ENCODE measurements around the gene ALOXE3. TPM values are rescaled to one million over a fixed set of nuclear protein-coding genes. Genes with fewer than 3 reads are reported as not detected.

Gene ALOXE3
- total RNA-seq, 1 donor from 2014 or later = not detected

GRCh38 chr17:8141741-8142140 lies 23.4 kb upstream of the ALOXE3 start:
- Mint-ChIP-seq H3K4me1 (ENCODE audit: unreplicated experiment) (peaks cover 4% of the 10 kb centered on the region), H3K4me3 (ENCODE audit: unreplicated experiment) (no peak overlapping the region), H3K27ac (ENCODE audit: unreplicated experiment) (peak overlapping the region; percentile 23), H3K27me3 (ENCODE audit: unreplicated experiment) (no peaks in the 10 kb centered on the region), H3K9me3 (ENCODE audit: unreplicated experiment) (no peaks in the 10 kb centered on the region), H3K36me3 (ENCODE audit: unreplicated experiment) (peaks cover 40% of the 10 kb centered on the region)
- no peak for DNase-seq (ENCODE audit: extremely low spot score, unreplicated experiment)
- TF ChIP-seq CTCF (IDR thresholded peaks at IDR 0.05) = no peak

GRCh38 chr17:8141045-8141444 lies 22.7 kb upstream of the ALOXE3 start:
- TF ChIP-seq CTCF (IDR thresholded peaks at IDR 0.05) = no peak
- Mint-ChIP-seq H3K4me1 (ENCODE audit: unreplicated experiment) (peaks cover 4% of the 10 kb centered on the region), H3K4me3 (ENCODE audit: unreplicated experiment) (no peak overlapping the region), H3K36me3 (ENCODE audit: unreplicated experiment) (peaks cover 33% of the 10 kb centered on the region), H3K9me3 (ENCODE audit: unreplicated experiment) (no peaks in the 10 kb centered on the region), H3K27me3 (ENCODE audit: unreplicated experiment) (no peaks in the 10 kb centered on the region), H3K27ac (ENCODE audit: unreplicated experiment) (peak overlapping the region; percentile 19)
- no peak for DNase-seq (ENCODE audit: extremely low spot score, unreplicated experiment)

- peak overlapping the region; percentile 34 for H3K27ac Mint-ChIP-seq (ENCODE audit: unreplicated experiment)
- no peaks in the 10 kb centered on the region for H3K9me3 Mint-ChIP-seq (ENCODE audit: unreplicated experiment)
- H3K27me3 Mint-ChIP-seq (ENCODE audit: unreplicated experiment) = no peaks in the 10 kb centered on the region
- no peak for DNase-seq (ENCODE audit: extremely low spot score, unreplicated experiment)
- H3K4me1 Mint-ChIP-seq (ENCODE audit: unreplicated experiment) = peaks cover 4% of the 10 kb centered on the region
- TF ChIP-seq CTCF (IDR thresholded peaks at IDR 0.05) = no peak
- H3K4me3 Mint-ChIP-seq (ENCODE audit: unreplicated experiment) = no peak overlapping the region
- H3K36me3 Mint-ChIP-seq (ENCODE audit: unreplicated experiment) = peaks cover 28% of the 10 kb centered on the region
Measured at GRCh38 chr17:8140065-8141029, 22.0 kb upstream of the ALOXE3 start.

- peak; percentile 99 for DNase-seq (ENCODE audit: extremely low spot score, unreplicated experiment)
- H3K27ac Mint-ChIP-seq (ENCODE audit: unreplicated experiment) = no peak overlapping the region
- H3K4me3 Mint-ChIP-seq (ENCODE audit: unreplicated experiment) = no peak overlapping the region
- peaks cover 19% of the 10 kb centered on the region for H3K36me3 Mint-ChIP-seq (ENCODE audit: unreplicated experiment)
- H3K4me1 Mint-ChIP-seq (ENCODE audit: unreplicated experiment) = peaks cover 4% of the 10 kb centered on the region
- TF ChIP-seq CTCF (IDR thresholded peaks at IDR 0.05) = peak; percentile 94
- H3K27me3 Mint-ChIP-seq (ENCODE audit: unreplicated experiment) = no peaks in the 10 kb centered on the region
- H3K9me3 Mint-ChIP-seq (ENCODE audit: unreplicated experiment) = no peaks in the 10 kb centered on the region
Measured at GRCh38 chr17:8138672-8139371, 20.5 kb upstream of the ALOXE3 start.

GRCh38 chr17:8138374-8138671 lies 20.0 kb upstream of the ALOXE3 start:
- Mint-ChIP-seq H3K27me3 (ENCODE audit: unreplicated experiment) (no peaks in the 10 kb centered on the region), H3K9me3 (ENCODE audit: unreplicated experiment) (no peaks in the 10 kb centered on the region), H3K36me3 (ENCODE audit: unreplicated experiment) (peaks cover 17% of the 10 kb centered on the region), H3K4me3 (ENCODE audit: unreplicated experiment) (no peak overlapping the region), H3K27ac (ENCODE audit: unreplicated experiment) (no peak overlapping the region), H3K4me1 (ENCODE audit: unreplicated experiment) (peaks cover 4% of the 10 kb centered on the region)
- TF ChIP-seq CTCF (IDR thresholded peaks at IDR 0.05) = no peak
- no peak for DNase-seq (ENCODE audit: extremely low spot score, unreplicated experiment)
